Effector memory CD8-positive, alpha-beta T cell (primary cell): Measurements from ENCODE around the gene PDCD6IP.

Experiments
- ATAC-seq: fragments of 150-1000 bp; cut with Tn5 transposase; replicated peaks from 2 replicates; pipeline ENCODE4 v1.10.0; 2021; ENCODE audit warnings: mild to moderate bottlenecking, moderate library complexity
- DNase-seq, 3 experiments: peaks; one replicate each; pipeline ENCODE4 v3.0.0; 2021
- H3K27ac Mint-ChIP-seq, 2 donors: one replicate each; pipeline ENCODE4 v1.8.0; 2022; ENCODE audit warnings: mild to moderate bottlenecking in 2 of 2, mixed read lengths in 2 of 2, moderate library complexity in 2 of 2
- H3K27me3 Mint-ChIP-seq, 2 donors: one replicate each; pipeline ENCODE4 v1.8.0; 2022; ENCODE audit warnings: mixed read lengths in 2 of 2
- H3K36me3 Mint-ChIP-seq: one replicate; pipeline ENCODE4 v1.8.0; 2022; ENCODE audit warnings: mild to moderate bottlenecking, moderate library complexity, mixed read lengths; ENCODE audit not compliant: insufficient read depth
- H3K4me1 Mint-ChIP-seq, 2 donors: one replicate each; pipeline ENCODE4 v1.8.0; 2022; ENCODE audit warnings: low read depth in 2 of 2, mixed read lengths in 2 of 2
- H3K4me3 Mint-ChIP-seq, 2 donors: one replicate each; pipeline ENCODE4 v1.8.0; 2022; ENCODE audit warnings: mild to moderate bottlenecking in 2 of 2, mixed read lengths in 2 of 2, moderate library complexity in 2 of 2
- H3K9me3 Mint-ChIP-seq, 2 donors: one replicate each; pipeline ENCODE4 v1.8.0; 2022; ENCODE audit warnings: mixed read lengths in 2 of 2

Gene PDCD6IP

DNA sequence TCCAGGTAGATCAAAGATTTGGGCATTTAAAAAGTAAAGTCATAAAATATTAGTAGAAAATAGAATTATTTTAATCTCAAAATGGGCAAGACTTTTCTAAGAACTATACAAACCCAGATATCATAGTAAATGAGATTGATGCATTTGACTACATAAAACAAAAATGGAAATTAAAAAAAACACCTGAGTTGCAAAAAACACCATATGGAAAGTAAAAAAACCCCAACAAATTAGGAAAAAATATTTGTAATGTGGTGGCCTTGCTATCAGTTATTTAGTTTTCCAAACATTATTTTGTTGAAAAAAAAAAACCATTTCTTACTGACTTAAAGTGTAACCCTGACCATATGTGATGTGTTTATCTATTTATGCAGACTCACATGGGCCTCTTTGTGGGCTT, 97.2 kb downstream of the PDCD6IP start:
- H3K4me3 Mint-ChIP-seq: no peak overlapping the region
- DNase-seq (no peak), ATAC-seq (no peak)
- no peaks in the 10 kb centered on the region for H3K36me3 Mint-ChIP-seq
- no peak overlapping the region for H3K27ac Mint-ChIP-seq
- H3K4me1 Mint-ChIP-seq: no peaks in the 10 kb centered on the region
- peaks cover 6 to 19% of the 10 kb centered on the region in 2 donors for H3K27me3 Mint-ChIP-seq
- no peaks in the 10 kb centered on the region for H3K9me3 Mint-ChIP-seq

DNA sequence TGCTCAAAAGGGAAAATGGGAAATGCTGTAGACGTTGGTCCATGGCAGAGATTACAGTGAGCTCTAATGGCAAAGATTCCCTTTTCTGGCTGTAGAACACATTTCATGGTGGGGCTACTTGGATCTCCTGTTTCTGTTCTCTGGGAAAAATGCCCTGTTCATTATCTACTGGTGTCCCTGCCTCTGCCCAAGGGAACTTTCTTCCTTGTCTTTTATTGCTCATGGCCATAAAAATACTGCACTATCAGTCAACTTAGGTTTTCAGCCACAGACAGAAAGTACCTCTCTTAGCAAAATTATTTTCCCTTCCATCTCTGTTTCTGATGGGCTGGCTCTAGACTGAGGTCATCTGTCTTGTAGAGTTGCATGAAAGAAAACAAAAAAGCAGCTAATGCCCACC, 98.9 kb downstream of the PDCD6IP start:
- Mint-ChIP-seq H3K27ac (no peak overlapping the region), H3K4me1 (no peaks in the 10 kb centered on the region), H3K27me3 (peaks cover 6 to 19% of the 10 kb centered on the region in 2 donors), H3K36me3 (no peaks in the 10 kb centered on the region), H3K4me3 (no peak overlapping the region), H3K9me3 (no peaks in the 10 kb centered on the region)
- ATAC-seq: no peak
- DNase-seq: no peak

DNA sequence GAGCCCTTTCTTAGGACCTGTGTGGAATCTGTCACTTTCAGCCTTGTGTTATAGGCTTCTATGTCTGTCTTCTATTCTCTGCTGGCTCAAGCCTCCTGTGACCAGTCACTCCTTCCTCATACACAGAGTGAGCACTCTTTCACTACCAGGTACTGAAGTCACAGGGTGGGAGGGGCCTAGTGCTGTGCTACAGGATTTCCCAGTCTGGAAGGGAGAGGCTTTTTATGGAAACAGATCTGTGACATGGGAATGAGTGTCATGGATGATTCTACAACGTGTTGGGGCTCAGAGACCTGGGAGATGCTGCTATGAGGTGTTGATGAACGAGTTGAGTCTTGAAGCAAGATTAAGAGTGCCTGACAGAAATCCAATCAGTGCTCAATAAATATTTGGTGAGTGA, 100.5 kb downstream of the PDCD6IP start:
- no peak overlapping the region for H3K4me3 Mint-ChIP-seq

DNA sequence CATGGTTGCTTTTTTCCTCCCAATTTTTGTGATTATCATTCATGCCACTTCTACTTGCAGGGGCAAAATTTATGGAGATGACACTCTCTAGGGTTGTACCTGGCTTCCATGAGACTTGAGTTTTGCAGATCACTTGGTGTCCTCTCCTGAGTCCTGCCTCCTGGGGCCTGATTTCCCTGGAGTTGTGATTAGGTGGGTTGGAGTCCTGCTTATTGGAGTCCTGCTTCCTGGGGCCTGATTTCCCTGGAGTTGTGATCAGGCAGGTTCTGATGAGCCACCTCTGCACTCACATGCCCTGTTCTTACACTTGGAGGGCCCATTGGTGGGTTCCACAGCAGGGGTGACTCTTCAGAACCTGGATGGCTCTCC, 102.0 kb downstream of the PDCD6IP start:
- Mint-ChIP-seq H3K4me1 (no peaks in the 10 kb centered on the region), H3K36me3 (no peaks in the 10 kb centered on the region), H3K27ac (no peak overlapping the region), H3K27me3 (peaks cover 0 to 6% of the 10 kb centered on the region in 2 donors), H3K9me3 (no peaks in the 10 kb centered on the region), H3K4me3 (no peak overlapping the region)
- DNase-seq (no peak), ATAC-seq (no peak)

More for the DNA sequence above, 100.5 kb downstream of the PDCD6IP start:
- Mint-ChIP-seq H3K9me3 (no peaks in the 10 kb centered on the region), H3K36me3 (no peaks in the 10 kb centered on the region), H3K4me1 (no peaks in the 10 kb centered on the region), H3K27ac (no peak overlapping the region), H3K27me3 (peaks cover 6 to 15% of the 10 kb centered on the region in 2 donors)
- DNase-seq: no peak
- ATAC-seq: no peak

DNA sequence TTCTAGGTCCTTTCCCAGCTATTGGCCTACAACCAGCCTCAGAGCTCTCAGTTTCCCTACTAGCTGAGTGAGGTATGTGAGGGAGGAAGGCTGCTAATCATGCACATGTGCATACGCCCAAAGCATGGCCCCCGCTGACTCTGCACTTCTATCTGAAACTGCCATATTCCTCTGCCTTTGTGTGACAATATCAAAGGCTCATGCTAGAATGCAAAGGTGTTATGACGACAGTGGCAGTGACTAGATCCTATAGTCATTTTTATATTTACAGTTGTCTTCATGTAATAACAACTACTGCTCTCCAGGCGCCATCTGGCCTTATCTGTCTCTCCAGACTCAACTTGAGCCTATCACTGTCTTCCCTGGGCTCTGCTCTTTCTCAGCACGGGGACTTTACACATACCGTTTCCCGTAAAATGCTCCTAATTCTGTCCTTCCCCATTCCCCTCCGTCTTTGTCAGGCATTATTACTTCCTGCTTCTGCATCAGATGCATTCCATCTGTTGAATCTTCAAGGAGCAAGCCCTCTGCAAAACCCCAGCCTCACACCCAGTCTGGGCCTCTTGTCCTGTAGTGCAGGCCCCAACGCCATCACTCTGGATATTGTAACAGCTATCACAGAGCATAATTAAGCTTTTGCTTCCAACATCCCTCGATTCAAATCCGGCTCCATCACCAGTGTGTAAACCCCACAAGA, 102.5 kb downstream of the PDCD6IP start:
- ATAC-seq (no peak), DNase-seq (no peak)
- Mint-ChIP-seq H3K27ac (peak overlapping the region in 1 of 2 donors; percentile 54), H3K4me1 (no peaks in the 10 kb centered on the region), H3K9me3 (no peaks in the 10 kb centered on the region), H3K27me3 (peaks cover 0 to 6% of the 10 kb centered on the region in 2 donors), H3K36me3 (no peaks in the 10 kb centered on the region), H3K4me3 (no peak overlapping the region)

DNA sequence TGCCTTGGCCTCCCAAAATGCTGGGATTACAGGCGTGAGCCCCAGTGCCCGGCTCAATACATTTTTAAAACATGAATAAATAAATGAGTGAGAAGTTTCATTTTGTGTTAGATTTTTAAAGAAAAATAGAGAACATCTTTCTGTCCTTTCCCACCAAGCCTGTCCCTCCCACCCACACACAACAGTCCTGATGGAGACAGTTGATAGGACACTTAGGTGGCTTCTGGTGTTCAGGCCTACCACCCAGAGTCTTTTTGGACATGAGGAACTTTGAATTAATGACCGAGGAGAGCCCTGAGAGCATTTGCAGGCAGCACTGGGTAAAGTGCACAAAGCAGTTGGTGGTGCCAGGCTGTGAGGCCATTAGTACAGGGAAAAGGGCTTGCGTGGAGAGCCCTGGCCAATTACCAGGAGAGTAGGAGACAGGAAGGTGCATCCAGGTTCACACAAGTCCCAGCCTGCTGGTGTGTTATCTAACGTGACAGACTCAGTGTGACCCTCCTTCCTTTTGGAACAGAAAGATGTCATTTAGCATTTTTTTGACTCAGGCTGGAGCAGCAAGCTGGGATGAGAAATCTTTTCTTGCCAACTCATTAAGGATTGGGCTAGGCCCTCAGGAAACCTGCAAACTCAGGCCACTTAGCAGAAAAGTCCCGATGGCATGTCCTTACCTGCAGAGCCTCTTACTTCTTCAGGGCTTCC, 103.6 kb downstream of the PDCD6IP start:
- no peak for DNase-seq
- Mint-ChIP-seq H3K27ac (no peak overlapping the region), H3K9me3 (no peaks in the 10 kb centered on the region), H3K4me3 (no peak overlapping the region), H3K4me1 (no peaks in the 10 kb centered on the region), H3K27me3 (peaks cover 0 to 6% of the 10 kb centered on the region in 2 donors), H3K36me3 (no peaks in the 10 kb centered on the region)
- no peak for ATAC-seq

DNA sequence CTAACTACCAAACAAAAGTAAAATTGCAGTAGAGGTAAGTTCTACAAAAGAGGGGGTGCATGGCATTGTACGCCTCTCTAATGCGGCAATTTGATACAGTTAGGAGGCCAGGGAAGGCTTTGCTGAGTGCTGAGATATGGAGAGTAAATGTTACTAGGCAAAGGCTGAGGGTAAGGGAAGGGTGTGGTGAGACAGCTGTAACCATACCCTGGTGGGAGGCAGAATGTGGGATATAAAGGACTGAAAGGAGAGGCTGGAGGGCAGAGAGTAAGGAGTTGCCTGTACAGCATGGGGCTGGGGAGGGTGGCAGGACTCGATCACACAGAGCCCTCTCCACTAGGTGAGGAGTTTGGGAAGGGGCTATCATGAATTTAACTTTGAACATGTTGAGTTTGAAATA, 106.3 kb downstream of the PDCD6IP start:
- DNase-seq (no peak), ATAC-seq (no peak)
- Mint-ChIP-seq H3K9me3 (no peaks in the 10 kb centered on the region), H3K4me3 (no peak overlapping the region), H3K4me1 (no peaks in the 10 kb centered on the region), H3K27ac (no peak overlapping the region), H3K36me3 (no peaks in the 10 kb centered on the region), H3K27me3 (peaks cover 0 to 2% of the 10 kb centered on the region in 2 donors)

DNA sequence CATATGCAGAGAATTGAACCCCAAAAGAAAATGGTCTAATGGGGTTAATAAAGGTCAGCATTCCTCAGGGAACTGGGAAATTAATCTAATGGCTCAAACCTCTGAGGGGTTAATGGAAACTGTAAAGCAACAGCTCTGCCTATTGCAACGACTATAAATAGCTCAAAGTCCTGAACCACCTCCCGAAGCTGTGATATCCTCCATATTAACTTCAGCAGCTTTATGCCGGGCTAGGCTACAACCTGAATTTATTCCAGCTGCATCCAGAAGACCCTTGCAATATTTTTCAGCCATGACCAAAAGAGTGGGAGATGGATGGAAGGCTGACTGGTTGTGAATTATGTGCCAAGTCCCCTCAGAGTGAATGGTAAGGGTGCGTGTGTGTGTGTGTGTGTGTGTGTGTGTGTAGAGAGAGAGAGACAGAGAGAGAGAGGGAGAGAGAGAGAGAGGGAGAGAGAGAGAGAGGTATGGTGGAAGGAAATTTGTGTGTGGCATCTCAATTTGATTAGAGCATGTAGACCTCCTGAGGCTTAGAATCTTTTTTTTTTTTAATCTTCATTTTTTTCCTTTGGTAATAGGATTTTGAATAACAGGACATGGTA, 109.9 kb downstream of the PDCD6IP start:
- Mint-ChIP-seq H3K27ac (no peak overlapping the region), H3K9me3 (no peaks in the 10 kb centered on the region), H3K4me1 (no peaks in the 10 kb centered on the region), H3K27me3 (peaks cover 0 to 4% of the 10 kb centered on the region in 2 donors), H3K36me3 (no peaks in the 10 kb centered on the region), H3K4me3 (no peak overlapping the region)
- DNase-seq: no peak
- no peak for ATAC-seq

DNA sequence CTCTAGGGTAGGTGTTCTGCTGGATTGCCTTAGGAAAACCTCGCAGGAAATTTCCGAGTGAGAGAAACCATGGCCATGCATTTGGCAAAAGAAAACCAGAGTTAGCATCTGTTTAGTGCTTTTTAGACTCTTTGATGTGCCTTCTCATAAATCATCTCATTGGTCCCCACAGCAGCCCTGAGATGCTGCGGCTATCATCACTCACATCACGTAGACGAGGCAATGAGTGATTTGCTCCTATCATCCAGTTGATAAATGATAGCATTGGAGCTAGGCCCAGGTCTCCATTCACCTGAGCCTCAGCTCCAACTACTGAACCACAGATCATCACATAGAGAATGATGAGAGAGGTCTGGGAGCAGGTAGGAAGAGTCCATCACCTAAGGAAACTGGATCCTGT, 111.1 kb downstream of the PDCD6IP start:
- Mint-ChIP-seq H3K4me3 (no peak overlapping the region), H3K9me3 (no peaks in the 10 kb centered on the region)
- no peak for DNase-seq

DNA sequence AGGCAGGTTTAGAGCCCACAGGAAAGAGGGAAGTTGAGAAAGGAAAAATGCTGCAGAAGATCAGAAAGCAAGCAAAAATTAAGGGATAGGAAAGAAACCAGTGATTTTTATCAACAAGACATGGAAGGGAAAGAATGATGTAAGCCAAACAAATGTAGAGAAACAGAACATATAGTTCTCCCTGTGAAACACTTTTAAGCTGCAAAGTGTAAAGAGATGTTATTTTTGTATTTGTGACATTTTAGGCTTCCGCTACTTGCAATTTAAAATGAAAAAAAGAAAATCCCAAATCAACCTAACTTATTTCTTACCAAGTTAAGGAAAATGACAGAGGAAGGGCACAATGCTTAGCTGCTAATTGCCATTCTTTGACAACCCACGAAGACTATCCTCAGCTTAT, 111.6 kb downstream of the PDCD6IP start:
- no peak for ATAC-seq
- Mint-ChIP-seq H3K9me3 (no peaks in the 10 kb centered on the region), H3K27me3 (peaks cover 2 to 7% of the 10 kb centered on the region in 2 donors), H3K27ac (no peak overlapping the region), H3K4me3 (no peak overlapping the region), H3K4me1 (no peaks in the 10 kb centered on the region), H3K36me3 (no peaks in the 10 kb centered on the region)
- DNase-seq: no peak

More for the DNA sequence above, 111.1 kb downstream of the PDCD6IP start:
- Mint-ChIP-seq H3K27ac (no peak overlapping the region), H3K36me3 (no peaks in the 10 kb centered on the region), H3K27me3 (peaks cover 0 to 4% of the 10 kb centered on the region in 2 donors), H3K4me1 (no peaks in the 10 kb centered on the region)
- ATAC-seq: no peak

DNA sequence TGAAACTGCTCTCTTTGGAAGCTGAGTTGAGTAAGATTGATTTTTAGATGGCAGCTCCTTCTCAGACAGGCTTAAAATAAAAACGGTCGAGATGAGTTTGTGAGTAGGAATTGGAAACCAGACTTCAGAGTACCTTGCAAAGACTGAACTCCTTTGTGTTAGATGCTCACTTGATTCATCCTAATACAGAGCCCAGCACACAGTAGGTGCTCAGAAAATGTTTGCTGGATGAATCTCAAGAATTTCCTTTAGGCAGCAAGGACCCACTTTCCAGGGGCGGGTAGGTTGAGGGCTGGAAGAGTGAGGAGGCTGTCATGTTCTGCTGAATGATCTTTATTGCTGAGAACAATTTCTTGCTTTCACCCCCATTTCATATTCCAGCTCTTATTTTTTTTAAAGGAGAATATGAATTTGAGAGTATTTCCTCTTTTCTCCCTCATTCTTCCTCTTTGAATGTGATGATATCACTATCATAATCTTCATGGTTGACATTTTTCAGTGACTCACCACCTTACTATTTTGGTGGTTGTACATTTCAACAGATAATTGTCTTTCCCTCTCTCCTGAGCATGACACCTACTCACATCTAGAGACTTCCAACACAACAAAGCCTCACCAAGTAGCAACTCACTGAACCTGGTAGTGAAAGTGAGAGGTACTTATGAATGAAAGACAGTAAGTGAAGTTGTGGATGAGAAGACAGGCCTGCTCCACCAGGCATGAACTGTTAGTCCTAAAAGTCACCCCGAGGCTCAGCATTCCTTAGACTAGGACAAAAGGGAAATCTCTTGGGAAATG, 113.3 kb downstream of the PDCD6IP start:
- Mint-ChIP-seq H3K4me1 (peaks cover 3 to 4% of the 10 kb centered on the region in 2 donors), H3K27ac (no peak overlapping the region), H3K36me3 (no peaks in the 10 kb centered on the region), H3K9me3 (no peaks in the 10 kb centered on the region), H3K4me3 (no peak overlapping the region), H3K27me3 (peaks cover 15 to 16% of the 10 kb centered on the region in 2 donors)
- DNase-seq (no peak), ATAC-seq (no peak)

DNA sequence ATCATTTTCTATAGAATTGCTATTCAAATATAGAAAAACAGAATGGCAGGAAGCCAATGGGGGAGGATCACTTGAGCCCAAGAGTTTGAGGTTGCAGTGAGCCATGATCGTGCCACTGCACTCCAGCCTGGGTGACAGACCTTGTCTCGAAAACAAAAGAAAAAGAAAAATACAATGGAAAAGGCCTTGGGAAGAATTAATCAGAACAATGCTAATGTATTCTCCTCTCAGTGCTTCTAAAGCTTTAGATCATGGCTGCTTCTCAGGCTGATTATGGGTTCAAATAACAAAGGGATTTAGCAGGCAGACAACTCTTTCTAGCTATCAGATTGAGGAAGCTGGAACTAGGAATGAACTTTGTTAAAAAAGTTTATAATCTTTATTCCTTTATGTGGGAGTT, 115.8 kb downstream of the PDCD6IP start:
- no peak overlapping the region for H3K27ac Mint-ChIP-seq
- no peak overlapping the region for H3K4me3 Mint-ChIP-seq
- H3K4me1 Mint-ChIP-seq: peaks cover 4 to 5% of the 10 kb centered on the region in 2 donors
- DNase-seq: no peak
- ATAC-seq: no peak
- H3K36me3 Mint-ChIP-seq: no peaks in the 10 kb centered on the region
- H3K9me3 Mint-ChIP-seq: no peaks in the 10 kb centered on the region
- peaks cover 15 to 16% of the 10 kb centered on the region in 2 donors for H3K27me3 Mint-ChIP-seq

DNA sequence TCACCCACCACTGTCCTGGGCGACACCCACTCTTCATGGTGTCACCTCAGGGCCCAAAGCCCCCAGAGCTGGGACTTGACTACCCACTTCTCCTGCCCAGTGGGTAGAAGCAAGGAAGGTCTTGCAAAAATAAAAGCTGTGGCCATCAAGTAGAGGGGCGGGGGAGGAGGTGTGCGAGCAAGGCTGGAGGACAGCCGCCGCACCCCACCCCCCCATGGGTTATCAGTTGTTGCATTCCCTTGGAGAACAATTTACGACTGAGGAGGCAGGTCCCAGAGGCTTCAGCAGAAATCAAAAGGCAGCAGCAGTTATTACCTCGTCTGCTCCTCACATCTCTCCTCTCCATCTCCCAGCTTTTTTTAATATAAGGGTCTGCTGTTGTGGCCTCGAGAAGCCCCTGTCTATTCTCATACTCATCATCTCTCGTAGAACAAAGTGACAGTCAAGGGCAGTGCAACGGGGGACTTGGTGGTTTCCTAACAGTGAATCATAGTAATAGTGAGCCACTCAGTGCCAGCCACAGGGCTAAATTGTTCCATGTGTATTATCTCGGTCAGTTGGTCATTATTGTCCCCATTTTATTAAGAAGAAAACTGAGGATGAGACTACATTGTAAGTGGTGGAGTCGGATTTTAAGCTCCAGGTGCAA, 116.4 kb downstream of the PDCD6IP start:
- H3K27me3 Mint-ChIP-seq: peaks cover 12 to 16% of the 10 kb centered on the region in 2 donors
- no peak overlapping the region for H3K4me3 Mint-ChIP-seq
- no peak for DNase-seq
- no peaks in the 10 kb centered on the region for H3K36me3 Mint-ChIP-seq
- H3K27ac Mint-ChIP-seq: no peak overlapping the region
- no peaks in the 10 kb centered on the region for H3K9me3 Mint-ChIP-seq
- ATAC-seq: no peak
- peaks cover 4 to 5% of the 10 kb centered on the region in 2 donors for H3K4me1 Mint-ChIP-seq
